ENCODE measurements around the gene AGXT2.

GRCh38 chr5:35036536-35036935, 11.2 kb downstream of the AGXT2 start:
- TF ChIP-seq CTCF (IDR thresholded peaks at IDR 0.05; ENCODE audit: low read depth, low read length, poor library complexity, severe bottlenecking) (no peak), EZH2phosphoT487 (IDR thresholded peaks at IDR 0.05; ENCODE audit: borderline replicate concordance, low read length) (no peak)
